ENCODE data around the gene GLOD5. TPM values are rescaled to one million over a fixed set of nuclear protein-coding genes. Genes with fewer than 3 reads are reported as not detected.
A peak's percentile ranks its signal among the peaks of the same experiment; 100 is the strongest.

The GLOD5 gene
- total and polyA plus RNA-seq, 9 of the 15 experiments (the other 6 are each of a cell fraction or from before 2014, with no cell fraction given) = 0.27 to 4.4 (median 2.2) TPM

- TF ChIP-seq ZBTB49 (CRISPR knock-in tag; IDR thresholded peaks at IDR 0.05; ENCODE audit: borderline replicate concordance) (no peak), MAZ (CRISPR knock-in tag; conservative IDR thresholded peaks at IDR 0.05 in 1 of 2, IDR thresholded peaks at IDR 0.05 in 1 of 2) (no peak)
These were observed 32.9 kb upstream of the GLOD5 start (continued) for GRCh38 chrX:48728653-48729052.

GRCh38 chrX:48736303-48736702, 25.2 kb upstream of the GLOD5 start:
- no peak for ATAC-seq
- WGBS (ENCODE audit: insufficient coverage, low coverage, missing lambda C conversion rate) = 91% methylated on average over 1 of the region's 1 CpG
- peak overlapping the region; percentile 31 to 47; a peak in 3 of 4 replicates for H3K9ac ChIP-seq (ENCODE audit: insufficient read depth in 1 of 2, low read depth in 2 of 2, low read length in 2 of 2)
- peak overlapping the region; percentile 75 for H2AFZ ChIP-seq (ENCODE audit: low read depth, low read length)
- H3K4me3 ChIP-seq = peak overlapping the region; percentile 58
- H3K4me2 ChIP-seq (ENCODE audit: insufficient read depth, low read length) = peak overlapping the region; percentile 82
- in situ Hi-C loops (cut with MboI) (no loop called here), intact Hi-C loops (cut with micrococcal nuclease) (loop anchor here (2.0 to 5.0 kb wide), 2 partner anchors 34 to 58 kb away; no protein-coding TSS in a partner anchor)
- no TSS peak for BruUV-seq (replicated peaks)
- FAIRE-seq = no peak
- CTCF ChIA-PET (ENCODE audit: low intra/inter-chr PET ratio) = no interaction called here
- no peak for DNase-seq (ENCODE audit: extremely low read depth in 1 of 4, low spot score in 3 of 4)
- no peaks in the 10 kb centered on the region for H3K27me3 ChIP-seq (ENCODE audit: control insufficient read depth in 2 of 2, insufficient read depth in 2 of 2, low read length in 2 of 2)
- POLR2A ChIA-PET = interaction anchor here (0.6 to 1.4 kb wide), 5 partner anchors 9 to 206 kb away, joined by 3 read pairs; no protein-coding TSS in a partner anchor
- peak overlapping the region; percentile 43; the same call in 2 of the 3 replicates for H3K27ac ChIP-seq (ENCODE audit: extremely low read depth, low read depth, low read length)
- TF ChIP-seq SNIP1 (IDR thresholded peaks at IDR 0.05; ENCODE audit: low read depth) (no peak), SMAD2 (IDR thresholded peaks at IDR 0.05; ENCODE audit: low read depth, low read length) (no peak), TEAD1 (CRISPR knock-in tag; IDR thresholded peaks at IDR 0.05) (no peak), LEF1 (IDR thresholded peaks at IDR 0.05) (no peak), ZNF12 (CRISPR knock-in tag; IDR thresholded peaks at IDR 0.05) (no peak), MCM2 (IDR thresholded peaks at IDR 0.05; ENCODE audit: low read depth) (no peak), FOSL1 (tag; conservative IDR thresholded peaks at IDR 0.05) (no peak), CBX1 (IDR thresholded peaks at IDR 0.05; ENCODE audit: low read depth) (no peak), ARID2 (IDR thresholded peaks at IDR 0.05) (no peak)
- TF ChIP-seq, protein P1, sequence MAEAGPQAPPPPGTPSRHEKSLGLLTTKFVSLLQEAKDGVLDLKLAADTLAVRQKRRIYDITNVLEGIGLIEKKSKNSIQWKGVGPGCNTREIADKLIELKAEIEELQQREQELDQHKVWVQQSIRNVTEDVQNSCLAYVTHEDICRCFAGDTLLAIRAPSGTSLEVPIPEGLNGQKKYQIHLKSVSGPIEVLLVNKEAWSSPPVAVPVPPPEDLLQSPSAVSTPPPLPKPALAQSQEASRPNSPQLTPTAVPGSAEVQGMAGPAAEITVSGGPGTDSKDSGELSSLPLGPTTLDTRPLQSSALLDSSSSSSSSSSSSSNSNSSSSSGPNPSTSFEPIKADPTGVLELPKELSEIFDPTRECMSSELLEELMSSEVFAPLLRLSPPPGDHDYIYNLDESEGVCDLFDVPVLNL (CRISPR knock-in tag; IDR thresholded peaks at IDR 0.05; ENCODE audit: low read depth) = no peak
- no peaks in the 10 kb centered on the region for H4K20me1 ChIP-seq (replicated peaks; ENCODE audit: control insufficient read depth, insufficient read depth, low read length)
- H3K9me1 ChIP-seq (ENCODE audit: control insufficient read depth, insufficient read depth, low read length) = no peaks in the 10 kb centered on the region
- H3K4me1 ChIP-seq (replicated peaks in 1 of 2; ENCODE audit: control insufficient read depth in 2 of 2, insufficient read depth in 2 of 2, low read length in 2 of 2) = peaks cover 7 to 19% of the 10 kb centered on the region in 2 experiments; a peak in 4 of 5 replicates
- no peaks in the 10 kb centered on the region for H3K9me3 ChIP-seq (replicated peaks; ENCODE audit: control insufficient read depth, insufficient read depth, low read depth, low read length)
- H3K79me2 ChIP-seq (ENCODE audit: control insufficient read depth, insufficient read depth, low read length) = peaks cover 19% of the 10 kb centered on the region
- no peaks in the 10 kb centered on the region for H3K36me3 ChIP-seq (ENCODE audit: control insufficient read depth, insufficient read depth, low read length)
